ENCODE results near the gene PCDHB12. TPM values are rescaled to one million over a fixed set of nuclear protein-coding genes. Genes with fewer than 3 reads are reported as not detected.
"Not testable (repeated sequence)": the region's sequence is repeated elsewhere in the genome, so short reads cannot be mapped to it uniquely, and the experiment has no call there.

PCDHB12 gene
- total RNA-seq, 4 donors from 2014 or later = 0.67 to 5.1 (median 3.4) TPM

GRCh38 chr5:141213656-141214339, 5.3 kb downstream of the PCDHB12 start, which contains the start of gene PCDHB13:
Gene PCDHB13, plus strand, starts transcription at chr5:141213919. Its CDS starts 205 bp downstream, at chr5:141214124.
- Histone ChIP-seq H3K4me3 (peak within 1 kb of the TSS in 1 of 2 donors; percentile 15), H3K36me3 (peaks cover 0 to 11% of the 10 kb centered on the region in 2 donors), H3K9me3 (peaks cover 0 to 96% (median 6%) of the 10 kb centered on the region in 3 donors), H3K27me3 (peaks cover 22% of the 10 kb centered on the region)
- not testable (repeated sequence) for H3K4me1 ChIP-seq, H3K27ac ChIP-seq
- 11 to 14% methylated on average over 6 to 8 of the region's 18 CpGs for WGBS, 2 donors (ENCODE audit: low coverage in 1 of 2)
- peak; percentile 25 for ATAC-seq
- peak in 3 of 4 experiments; percentile 12 to 51 (median 20) for TF ChIP-seq CTCF (IDR thresholded peaks at IDR 0.05)

GRCh38 chr5:141214583-141214982, 6.1 kb downstream of the PCDHB12 start:
- H3K27ac ChIP-seq, H3K4me1 ChIP-seq, ATAC-seq, H3K4me3 ChIP-seq: not testable (repeated sequence)
- Histone ChIP-seq H3K27me3 (peaks cover 19% of the 10 kb centered on the region), H3K36me3 (peaks cover 0 to 17% of the 10 kb centered on the region in 2 donors), H3K9me3 (peaks cover 0 to 96% (median 3%) of the 10 kb centered on the region in 3 donors)
- WGBS, 2 donors (ENCODE audit: low coverage in 1 of 2) = no CpG with 5 or more reads among the region's 12 CpGs

- Histone ChIP-seq H3K36me3 (peaks cover 0 to 18% of the 10 kb centered on the region in 2 donors), H3K27me3 (peaks cover 10% of the 10 kb centered on the region), H3K9me3 (peaks cover 0 to 96% (median 3%) of the 10 kb centered on the region in 3 donors)
- 43 to 50% methylated on average over 5 to 17 of the region's 40 CpGs for WGBS, 2 donors (ENCODE audit: low coverage in 1 of 2)
- not testable (repeated sequence) for ATAC-seq, H3K4me3 ChIP-seq, H3K4me1 ChIP-seq, H3K27ac ChIP-seq
Observed at GRCh38 chr5:141215504-141215903, 7.0 kb downstream of the PCDHB12 start.

- H3K27ac ChIP-seq, ATAC-seq, H3K4me3 ChIP-seq, H3K27me3 ChIP-seq, H3K4me1 ChIP-seq: not testable (repeated sequence)
- Histone ChIP-seq H3K36me3 (peaks cover 0 to 18% of the 10 kb centered on the region in 2 donors), H3K9me3 (peaks cover 0 to 96% (median 3%) of the 10 kb centered on the region in 3 donors)
- WGBS, 2 donors (ENCODE audit: low coverage in 1 of 2) = 58% methylated on average over 2 of the region's 26 CpGs; no CpG with 5 or more reads in 1 of the 2 donors
Observed at GRCh38 chr5:141216035-141216434, 7.5 kb downstream of the PCDHB12 start.

- no peak for TF ChIP-seq POLR2A (IDR thresholded peaks at IDR 0.05)
- TF ChIP-seq CTCF (IDR thresholded peaks at IDR 0.05) = peak in 2 of 4 experiments; percentile 13 to 34
- Histone ChIP-seq H3K27me3 (peaks cover 3% of the 10 kb centered on the region), H3K36me3 (peaks cover 0 to 22% of the 10 kb centered on the region in 2 donors), H3K4me3 (peak within 1 kb of the TSS; percentile 33 to 36), H3K4me1 (no peaks in the 10 kb centered on the region), H3K27ac (peak within 1 kb of the TSS in 1 of 4 donors; percentile 38), H3K9me3 (peaks cover 0 to 100% (median 4%) of the 10 kb centered on the region in 3 donors)
- 17 to 30% methylated on average over 12 to 14 of the region's 15 CpGs for WGBS, 2 donors (ENCODE audit: low coverage in 1 of 2)
- ATAC-seq = no peak
Observed at GRCh38 chr5:141223112-141223783, 14.7 kb downstream of the PCDHB12 start, which contains the start of gene PCDHB14. Gene PCDHB14, plus strand, starts transcription at chr5:141223343. Its CDS starts 163 bp downstream, at chr5:141223506.

GRCh38 chr5:141224844-141225243, 16.3 kb downstream of the PCDHB12 start:
- H3K4me3 ChIP-seq, H3K27me3 ChIP-seq, H3K4me1 ChIP-seq, H3K27ac ChIP-seq, H3K36me3 ChIP-seq, ATAC-seq: not testable (repeated sequence)
- peaks cover 0 to 97% (median 4%) of the 10 kb centered on the region in 3 donors for H3K9me3 ChIP-seq
- 0% methylated on average over 1 of the region's 40 CpGs; no CpG with 5 or more reads in 1 of the 2 donors for WGBS, 2 donors (ENCODE audit: low coverage in 1 of 2)

GRCh38 chr5:141225421-141225820, 16.9 kb downstream of the PCDHB12 start:
- H3K4me1 ChIP-seq, H3K27me3 ChIP-seq, H3K27ac ChIP-seq, H3K4me3 ChIP-seq, H3K36me3 ChIP-seq, ATAC-seq: not testable (repeated sequence)
- WGBS, 2 donors (ENCODE audit: low coverage in 1 of 2) = 27 to 43% methylated on average over 10 to 20 of the region's 30 CpGs
- peaks cover 0 to 97% (median 4%) of the 10 kb centered on the region in 3 donors for H3K9me3 ChIP-seq

Data from gastroesophageal sphincter (tissue), 4 donors.